B cell (primary cell): ENCODE measurements around the gene PLA2G12A.

Source experiments
- EZH2 ChIP-seq: IDR thresholded peaks from 2 replicates; pipeline ENCODE4 v1.6.1; 2012; ENCODE audit warnings: borderline replicate concordance, low read depth, mild to moderate bottlenecking, moderate library complexity, low read length; ENCODE audit not compliant: insufficient read depth, poor library complexity, severe bottlenecking
- TF ChIP-seq, protein P1 (sequence below): fragments of 200-600 bp; IDR thresholded peaks from one replicate; pipeline ENCODE4 v1.8.0; 2022; ENCODE audit warnings: antibody characterized with exemption, mild to moderate bottlenecking

DNA sequence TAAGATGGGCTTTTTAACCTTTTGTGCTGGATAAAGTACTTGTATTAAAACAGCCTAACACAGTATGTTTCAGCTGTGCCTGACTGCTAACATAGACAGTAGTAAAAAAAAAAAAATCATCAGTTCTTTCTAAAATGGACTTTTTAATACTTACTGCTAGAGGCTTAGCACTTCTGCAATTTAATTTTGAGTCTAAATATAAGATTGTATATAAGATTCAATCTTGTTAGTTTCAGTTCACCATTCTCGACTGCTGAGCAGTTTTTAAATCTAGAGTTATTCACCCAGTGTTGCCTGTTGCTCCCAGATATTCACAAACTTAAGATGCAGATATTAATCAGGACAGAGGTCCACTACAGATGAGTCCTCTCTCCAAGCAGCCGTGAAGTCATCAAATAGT lies 6.8 kb downstream of the PLA2G12A start:
- TF ChIP-seq, protein P1, sequence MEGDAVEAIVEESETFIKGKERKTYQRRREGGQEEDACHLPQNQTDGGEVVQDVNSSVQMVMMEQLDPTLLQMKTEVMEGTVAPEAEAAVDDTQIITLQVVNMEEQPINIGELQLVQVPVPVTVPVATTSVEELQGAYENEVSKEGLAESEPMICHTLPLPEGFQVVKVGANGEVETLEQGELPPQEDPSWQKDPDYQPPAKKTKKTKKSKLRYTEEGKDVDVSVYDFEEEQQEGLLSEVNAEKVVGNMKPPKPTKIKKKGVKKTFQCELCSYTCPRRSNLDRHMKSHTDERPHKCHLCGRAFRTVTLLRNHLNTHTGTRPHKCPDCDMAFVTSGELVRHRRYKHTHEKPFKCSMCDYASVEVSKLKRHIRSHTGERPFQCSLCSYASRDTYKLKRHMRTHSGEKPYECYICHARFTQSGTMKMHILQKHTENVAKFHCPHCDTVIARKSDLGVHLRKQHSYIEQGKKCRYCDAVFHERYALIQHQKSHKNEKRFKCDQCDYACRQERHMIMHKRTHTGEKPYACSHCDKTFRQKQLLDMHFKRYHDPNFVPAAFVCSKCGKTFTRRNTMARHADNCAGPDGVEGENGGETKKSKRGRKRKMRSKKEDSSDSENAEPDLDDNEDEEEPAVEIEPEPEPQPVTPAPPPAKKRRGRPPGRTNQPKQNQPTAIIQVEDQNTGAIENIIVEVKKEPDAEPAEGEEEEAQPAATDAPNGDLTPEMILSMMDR = no peak
- no peak for TF ChIP-seq EZH2
